ENCODE measurements around the gene HOXA2.

GRCh38 chr7:27141923-27142579 is 39.6 kb upstream of the HOXA2 start:
- no peak for TF ChIP-seq TAF1 (conservative IDR thresholded peaks at IDR 0.05)
- no peak for TF ChIP-seq SP1 (IDR thresholded peaks at IDR 0.05)
- peak; percentile 2 for TF ChIP-seq CTCF (IDR thresholded peaks at IDR 0.05; ENCODE audit: low read depth, low read length, missing input control)
- TF ChIP-seq JUND (IDR thresholded peaks at IDR 0.05): no peak
- TF ChIP-seq EGR1 (IDR thresholded peaks at IDR 0.05; ENCODE audit: low read depth in 2 of 2): no peak
- no peak for TF ChIP-seq REST (IDR thresholded peaks at IDR 0.05)
- no peak for TF ChIP-seq RAD21 (IDR thresholded peaks at IDR 0.05)
